ENCODE data around the gene SLCO2B1. TPM values are rescaled to one million over a fixed set of nuclear protein-coding genes. Genes with fewer than 3 reads are reported as not detected.

SLCO2B1 gene
- total and polyA plus RNA-seq, 2 experiments from 2014 or later: not detected

DNA sequence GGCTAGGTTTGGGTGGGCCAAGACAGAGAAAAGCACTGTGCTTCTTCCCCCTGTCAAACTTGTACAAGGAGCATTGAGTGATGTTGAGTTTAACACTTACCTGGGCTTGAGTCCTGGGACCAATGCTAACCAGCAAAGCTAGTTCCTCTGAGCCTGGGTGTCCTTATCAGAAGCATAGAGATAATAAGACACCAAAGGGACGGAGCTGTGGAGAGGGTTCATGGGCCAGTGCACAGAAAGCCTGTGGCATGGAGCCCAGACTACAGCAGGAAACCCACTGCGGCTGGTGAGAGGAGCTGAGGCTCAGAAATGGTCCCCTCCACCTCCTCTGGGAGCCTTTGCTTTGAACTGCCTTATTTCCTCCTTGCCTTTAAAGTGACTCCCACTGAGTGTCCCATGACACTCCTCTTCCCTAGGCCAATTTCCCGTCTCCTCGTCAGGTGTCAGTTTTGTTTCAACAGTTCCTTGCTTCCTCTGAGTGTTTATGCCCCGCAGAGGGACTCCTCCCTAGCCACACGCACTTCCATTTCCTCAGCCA, 9.4 kb downstream of the SLCO2B1 start (continued):
- TF ChIP-seq, protein P1, sequence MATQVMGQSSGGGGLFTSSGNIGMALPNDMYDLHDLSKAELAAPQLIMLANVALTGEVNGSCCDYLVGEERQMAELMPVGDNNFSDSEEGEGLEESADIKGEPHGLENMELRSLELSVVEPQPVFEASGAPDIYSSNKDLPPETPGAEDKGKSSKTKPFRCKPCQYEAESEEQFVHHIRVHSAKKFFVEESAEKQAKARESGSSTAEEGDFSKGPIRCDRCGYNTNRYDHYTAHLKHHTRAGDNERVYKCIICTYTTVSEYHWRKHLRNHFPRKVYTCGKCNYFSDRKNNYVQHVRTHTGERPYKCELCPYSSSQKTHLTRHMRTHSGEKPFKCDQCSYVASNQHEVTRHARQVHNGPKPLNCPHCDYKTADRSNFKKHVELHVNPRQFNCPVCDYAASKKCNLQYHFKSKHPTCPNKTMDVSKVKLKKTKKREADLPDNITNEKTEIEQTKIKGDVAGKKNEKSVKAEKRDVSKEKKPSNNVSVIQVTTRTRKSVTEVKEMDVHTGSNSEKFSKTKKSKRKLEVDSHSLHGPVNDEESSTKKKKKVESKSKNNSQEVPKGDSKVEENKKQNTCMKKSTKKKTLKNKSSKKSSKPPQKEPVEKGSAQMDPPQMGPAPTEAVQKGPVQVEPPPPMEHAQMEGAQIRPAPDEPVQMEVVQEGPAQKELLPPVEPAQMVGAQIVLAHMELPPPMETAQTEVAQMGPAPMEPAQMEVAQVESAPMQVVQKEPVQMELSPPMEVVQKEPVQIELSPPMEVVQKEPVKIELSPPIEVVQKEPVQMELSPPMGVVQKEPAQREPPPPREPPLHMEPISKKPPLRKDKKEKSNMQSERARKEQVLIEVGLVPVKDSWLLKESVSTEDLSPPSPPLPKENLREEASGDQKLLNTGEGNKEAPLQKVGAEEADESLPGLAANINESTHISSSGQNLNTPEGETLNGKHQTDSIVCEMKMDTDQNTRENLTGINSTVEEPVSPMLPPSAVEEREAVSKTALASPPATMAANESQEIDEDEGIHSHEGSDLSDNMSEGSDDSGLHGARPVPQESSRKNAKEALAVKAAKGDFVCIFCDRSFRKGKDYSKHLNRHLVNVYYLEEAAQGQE (IDR thresholded peaks at IDR 0.05; ENCODE audit: unreplicated experiment): no peak
- TF ChIP-seq ZNF331 (CRISPR knock-in tag; IDR thresholded peaks at IDR 0.05; ENCODE audit: low read depth): no peak

- H3K36me3 ChIP-seq (ENCODE audit: insufficient read depth): no peaks in the 10 kb centered on the region
- H3K9me2 ChIP-seq (ENCODE audit: insufficient read depth): no peaks in the 10 kb centered on the region
- H4K20me1 ChIP-seq (replicated peaks; ENCODE audit: insufficient read depth): no peaks in the 10 kb centered on the region
- no peaks in the 10 kb centered on the region for H3K4me1 ChIP-seq (ENCODE audit: insufficient read depth)
- H3K4me1 Mint-ChIP-seq: peaks cover 7% of the 10 kb centered on the region; the same call in 2 of the 3 replicates
- no peak overlapping the region for H3K4me3 Mint-ChIP-seq
- peaks cover 3% of the 10 kb centered on the region; the same call in 1 of the 3 replicates for H3K9me3 Mint-ChIP-seq
- peaks cover 5% of the 10 kb centered on the region; the same call in 1 of the 3 replicates for H3K36me3 Mint-ChIP-seq (ENCODE audit: low read depth)
- H3K27ac ChIP-seq (ENCODE audit: low read depth): no peak overlapping the region
- H3K27me3 ChIP-seq (ENCODE audit: insufficient read depth): no peaks in the 10 kb centered on the region
- no peak overlapping the region for H3K4me2 ChIP-seq
- no peak for DNase-seq (ENCODE audit: low spot score)
- H3K79me2 ChIP-seq (replicated peaks; ENCODE audit: insufficient read depth): no peaks in the 10 kb centered on the region
- H3F3A ChIP-seq (replicated peaks; ENCODE audit: low read depth): no peaks in the 10 kb centered on the region
- H3K27ac Mint-ChIP-seq: no peak overlapping the region
- no peak overlapping the region for H2AFZ ChIP-seq
- H3K4me3 ChIP-seq: no peak overlapping the region
- peaks cover 10% of the 10 kb centered on the region for H3K27me3 Mint-ChIP-seq (ENCODE audit: insufficient read depth, low read depth, poor library complexity)
- no peak for ATAC-seq
- TF ChIP-seq, protein P1 (IDR thresholded peaks at IDR 0.05; ENCODE audit: unreplicated experiment): no peak
- TF ChIP-seq JUNB (IDR thresholded peaks at IDR 0.05; ENCODE audit: unreplicated experiment) (no peak), POLR2AphosphoS5 (IDR thresholded peaks at IDR 0.05; ENCODE audit: low read depth) (no peak), EZH2 (IDR thresholded peaks at IDR 0.05; ENCODE audit: low read depth, unreplicated experiment) (no peak), ZNF114 (CRISPR knock-in tag; IDR thresholded peaks at IDR 0.05) (no peak), CREB1 (CRISPR knock-in tag; IDR thresholded peaks at IDR 0.05; ENCODE audit: low read depth) (no peak), ETS1 (IDR thresholded peaks at IDR 0.05) (no peak), NANOG (IDR thresholded peaks at IDR 0.05; ENCODE audit: borderline replicate concordance) (no peak)
- TF ChIP-seq, protein P2, sequence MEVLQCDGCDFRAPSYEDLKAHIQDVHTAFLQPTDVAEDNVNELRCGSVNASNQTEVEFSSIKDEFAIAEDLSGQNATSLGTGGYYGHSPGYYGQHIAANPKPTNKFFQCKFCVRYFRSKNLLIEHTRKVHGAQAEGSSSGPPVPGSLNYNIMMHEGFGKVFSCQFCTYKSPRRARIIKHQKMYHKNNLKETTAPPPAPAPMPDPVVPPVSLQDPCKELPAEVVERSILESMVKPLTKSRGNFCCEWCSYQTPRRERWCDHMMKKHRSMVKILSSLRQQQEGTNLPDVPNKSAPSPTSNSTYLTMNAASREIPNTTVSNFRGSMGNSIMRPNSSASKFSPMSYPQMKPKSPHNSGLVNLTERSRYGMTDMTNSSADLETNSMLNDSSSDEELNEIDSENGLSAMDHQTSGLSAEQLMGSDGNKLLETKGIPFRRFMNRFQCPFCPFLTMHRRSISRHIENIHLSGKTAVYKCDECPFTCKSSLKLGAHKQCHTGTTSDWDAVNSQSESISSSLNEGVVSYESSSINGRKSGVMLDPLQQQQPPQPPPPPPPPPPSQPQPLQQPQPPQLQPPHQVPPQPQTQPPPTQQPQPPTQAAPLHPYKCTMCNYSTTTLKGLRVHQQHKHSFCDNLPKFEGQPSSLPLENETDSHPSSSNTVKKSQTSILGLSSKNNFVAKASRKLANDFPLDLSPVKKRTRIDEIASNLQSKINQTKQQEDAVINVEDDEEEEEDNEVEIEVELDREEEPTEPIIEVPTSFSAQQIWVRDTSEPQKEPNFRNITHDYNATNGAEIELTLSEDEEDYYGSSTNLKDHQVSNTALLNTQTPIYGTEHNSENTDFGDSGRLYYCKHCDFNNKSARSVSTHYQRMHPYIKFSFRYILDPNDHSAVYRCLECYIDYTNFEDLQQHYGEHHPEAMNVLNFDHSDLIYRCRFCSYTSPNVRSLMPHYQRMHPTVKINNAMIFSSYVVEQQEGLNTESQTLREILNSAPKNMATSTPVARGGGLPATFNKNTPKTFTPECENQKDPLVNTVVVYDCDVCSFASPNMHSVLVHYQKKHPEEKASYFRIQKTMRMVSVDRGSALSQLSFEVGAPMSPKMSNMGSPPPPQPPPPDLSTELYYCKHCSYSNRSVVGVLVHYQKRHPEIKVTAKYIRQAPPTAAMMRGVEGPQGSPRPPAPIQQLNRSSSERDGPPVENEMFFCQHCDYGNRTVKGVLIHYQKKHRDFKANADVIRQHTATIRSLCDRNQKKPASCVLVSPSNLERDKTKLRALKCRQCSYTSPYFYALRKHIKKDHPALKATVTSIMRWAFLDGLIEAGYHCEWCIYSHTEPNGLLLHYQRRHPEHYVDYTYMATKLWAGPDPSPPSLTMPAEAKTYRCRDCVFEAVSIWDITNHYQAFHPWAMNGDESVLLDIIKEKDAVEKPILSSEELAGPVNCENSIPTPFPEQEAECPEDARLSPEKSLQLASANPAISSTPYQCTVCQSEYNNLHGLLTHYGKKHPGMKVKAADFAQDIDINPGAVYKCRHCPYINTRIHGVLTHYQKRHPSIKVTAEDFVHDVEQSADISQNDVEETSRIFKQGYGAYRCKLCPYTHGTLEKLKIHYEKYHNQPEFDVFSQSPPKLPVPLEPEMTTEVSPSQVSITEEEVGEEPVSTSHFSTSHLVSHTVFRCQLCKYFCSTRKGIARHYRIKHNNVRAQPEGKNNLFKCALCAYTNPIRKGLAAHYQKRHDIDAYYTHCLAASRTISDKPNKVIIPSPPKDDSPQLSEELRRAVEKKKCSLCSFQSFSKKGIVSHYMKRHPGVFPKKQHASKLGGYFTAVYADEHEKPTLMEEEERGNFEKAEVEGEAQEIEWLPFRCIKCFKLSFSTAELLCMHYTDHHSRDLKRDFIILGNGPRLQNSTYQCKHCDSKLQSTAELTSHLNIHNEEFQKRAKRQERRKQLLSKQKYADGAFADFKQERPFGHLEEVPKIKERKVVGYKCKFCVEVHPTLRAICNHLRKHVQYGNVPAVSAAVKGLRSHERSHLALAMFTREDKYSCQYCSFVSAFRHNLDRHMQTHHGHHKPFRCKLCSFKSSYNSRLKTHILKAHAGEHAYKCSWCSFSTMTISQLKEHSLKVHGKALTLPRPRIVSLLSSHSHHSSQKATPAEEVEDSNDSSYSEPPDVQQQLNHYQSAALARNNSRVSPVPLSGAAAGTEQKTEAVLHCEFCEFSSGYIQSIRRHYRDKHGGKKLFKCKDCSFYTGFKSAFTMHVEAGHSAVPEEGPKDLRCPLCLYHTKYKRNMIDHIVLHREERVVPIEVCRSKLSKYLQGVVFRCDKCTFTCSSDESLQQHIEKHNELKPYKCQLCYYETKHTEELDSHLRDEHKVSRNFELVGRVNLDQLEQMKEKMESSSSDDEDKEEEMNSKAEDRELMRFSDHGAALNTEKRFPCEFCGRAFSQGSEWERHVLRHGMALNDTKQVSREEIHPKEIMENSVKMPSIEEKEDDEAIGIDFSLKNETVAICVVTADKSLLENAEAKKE (CRISPR knock-in tag; IDR thresholded peaks at IDR 0.05): no peak
Observed at GRCh38 chr11:75160880-75161279, 10.0 kb downstream of the SLCO2B1 start.
